Esophagus squamous epithelium (tissue), 5 donors: ENCODE data around the gene FUBP1. TPM values are rescaled to one million over a fixed set of nuclear protein-coding genes. Genes with fewer than 3 reads are reported as not detected.
"Not testable (repeated sequence)": the region's sequence is repeated elsewhere in the genome, so short reads cannot be mapped to it uniquely, and the experiment has no call there.

Experiments used
- DNase-seq: peaks from one replicate; lab custom pipeline; 2025; lab: John Stamatoyannopoulos, UW
- H3K27ac ChIP-seq, 4 donors: fragments of 200-600 bp; sonication (generic); one replicate each; pipeline ENCODE4 v1.5.1; 2016 to 2019; ENCODE audit warnings: mild to moderate bottlenecking in 1 of 4
- H3K27me3 ChIP-seq, 4 donors: fragments of 200-600 bp; sonication (generic); 1 replicate in 3 of 4; 2 replicates in 1 of 4; pipeline versions ENCODE4 v1.5.1 to v1.6.0; 2017 to 2021; ENCODE audit warnings: antibody characterized with exemption in 1 of 4
- H3K36me3 ChIP-seq, 3 donors: fragments of 200-600 bp; sonication (generic); one replicate each; pipeline ENCODE4 v1.5.1; 2016 to 2019
- H3K4me1 ChIP-seq, 3 donors: fragments of 200-600 bp; sonication (generic); one replicate each; pipeline ENCODE4 v1.5.1; 2017 to 2019
- H3K4me3 ChIP-seq, 4 donors: fragments of 200-600 bp; sonication (generic); 1 replicate in 3 of 4; 2 replicates in 1 of 4; pipeline ENCODE4 v1.5.1; 2016 to 2019; ENCODE audit warnings: mild to moderate bottlenecking in 2 of 4, moderate library complexity in 1 of 4
- H3K9me3 ChIP-seq, 3 donors: fragments of 200-600 bp; sonication (generic); one replicate each; pipeline ENCODE4 v1.5.1; 2016 to 2019
- CTCF ChIP-seq, 6 experiments: fragments of 450-650 bp in 4 of 6; fragments of 200-600 bp in 2 of 6; sonication (generic) in 2 of 6; IDR thresholded peaks; one replicate each; pipeline ENCODE4 v1.5.1; 2016 to 2019; ENCODE audit warnings: antibody characterized with exemption in 6 of 6, mild to moderate bottlenecking in 4 of 6, moderate library complexity in 4 of 6
- POLR2A ChIP-seq, 4 donors: fragments of 450-650 bp; IDR thresholded peaks; one replicate each; pipeline ENCODE4 v1.6.1; 2017; ENCODE audit warnings: antibody characterized with exemption in 4 of 4, mild to moderate bottlenecking in 4 of 4, moderate library complexity in 3 of 4
- WGBS, 2 donors: methylation state at CpG; one replicate each; pipeline ENCODE4 v1.1.5; 2018; 5-methylcytosine and 5-hydroxymethylcytosine counted together
- intact Hi-C: fragments of 100-400 bp; cut with DNase I; formaldehyde crosslinking; loops from one replicate; pipeline ENCODE4 v1.15.0; 2022
- total RNA-seq, 4 donors: library from RNA; depleted of rRNA; stranded (reverse); fragments of >200 nt; gene quantifications; one replicate each; pipeline ENCODE4 v1.1.0, GENCODE V29; 2016
- donor health status: DM: yes; HTN: yes; CAD: no.

Gene FUBP1
- total RNA-seq, 4 donors from 2014 or later, result 44.6 to 103 (median 77.8) TPM

- H3K4me3 ChIP-seq, result no peak overlapping the region
- H3K9me3 ChIP-seq, result no peaks in the 10 kb centered on the region
- intact Hi-C loops, result no loop called here
- H3K4me1 ChIP-seq, result no peaks in the 10 kb centered on the region
- DNase-seq, result no peak
- WGBS, 2 donors, result 51% methylated on average over 2 of the region's 2 CpGs
- peaks cover 0 to 14% (median 0%) of the 10 kb centered on the region in 3 donors for H3K36me3 ChIP-seq
- H3K27me3 ChIP-seq, result no peaks in the 10 kb centered on the region
- TF ChIP-seq POLR2A (IDR thresholded peaks at IDR 0.05), result no peak
- TF ChIP-seq CTCF (IDR thresholded peaks at IDR 0.05), result no peak
- no peak overlapping the region for H3K27ac ChIP-seq
Measured at GRCh38 chr1:77925956-77926355, 52.9 kb downstream of the FUBP1 start.

GRCh38 chr1:77925518-77925917 is 53.4 kb downstream of the FUBP1 start:
- TF ChIP-seq CTCF (IDR thresholded peaks at IDR 0.05), result no peak
- TF ChIP-seq POLR2A (IDR thresholded peaks at IDR 0.05), result no peak
- Histone ChIP-seq H3K27ac (no peak overlapping the region), H3K9me3 (no peaks in the 10 kb centered on the region), H3K36me3 (peaks cover 0 to 13% (median 0%) of the 10 kb centered on the region in 3 donors), H3K4me1 (no peaks in the 10 kb centered on the region), H3K27me3 (no peaks in the 10 kb centered on the region), H3K4me3 (no peak overlapping the region)
- no peak for DNase-seq
- intact Hi-C loops, result no loop called here
- 36 to 74% methylated on average over 1 of the region's 1 CpG for WGBS, 2 donors

- H3K9me3 ChIP-seq, intact Hi-C loops, DNase-seq, H3K4me1 ChIP-seq, H3K4me3 ChIP-seq, H3K27me3 ChIP-seq, H3K27ac ChIP-seq, H3K36me3 ChIP-seq: not testable (repeated sequence)
- WGBS, 2 donors, result 83 to 85% methylated on average over 5 of the region's 5 CpGs
Measured at GRCh38 chr1:77918918-77919317, 60.0 kb downstream of the FUBP1 start.

- Histone ChIP-seq H3K36me3 (no peaks in the 10 kb centered on the region), H3K4me3 (no peak overlapping the region), H3K4me1 (no peaks in the 10 kb centered on the region), H3K27ac (no peak overlapping the region), H3K27me3 (no peaks in the 10 kb centered on the region), H3K9me3 (no peaks in the 10 kb centered on the region)
- WGBS, 2 donors, result 86 to 87% methylated on average over 4 of the region's 4 CpGs
- intact Hi-C loops, result no loop called here
- TF ChIP-seq CTCF (IDR thresholded peaks at IDR 0.05), result no peak
- TF ChIP-seq POLR2A (IDR thresholded peaks at IDR 0.05), result no peak
- DNase-seq, result no peak
Measured at GRCh38 chr1:77910116-77910515, 68.8 kb downstream of the FUBP1 start.

- Histone ChIP-seq H3K9me3 (no peaks in the 10 kb centered on the region), H3K27me3 (no peaks in the 10 kb centered on the region), H3K4me1 (no peaks in the 10 kb centered on the region), H3K27ac (no peak overlapping the region), H3K4me3 (no peak overlapping the region), H3K36me3 (no peaks in the 10 kb centered on the region)
- no peak for TF ChIP-seq POLR2A (IDR thresholded peaks at IDR 0.05)
- TF ChIP-seq CTCF (IDR thresholded peaks at IDR 0.05), result no peak
- DNase-seq, result no peak
- 90 to 100% methylated on average over 1 of the region's 1 CpG for WGBS, 2 donors
- intact Hi-C loops, result no loop called here
Measured at GRCh38 chr1:77906624-77907023, 72.2 kb downstream of the FUBP1 start.

- H3K27ac ChIP-seq, result no peak overlapping the region
- H3K4me3 ChIP-seq, result no peak overlapping the region
- DNase-seq, result no peak
- WGBS, 2 donors, result 82 to 88% methylated on average over 2 of the region's 2 CpGs
- no peaks in the 10 kb centered on the region for H3K36me3 ChIP-seq
- intact Hi-C loops, result no loop called here
- TF ChIP-seq POLR2A (IDR thresholded peaks at IDR 0.05), result no peak
- H3K9me3 ChIP-seq, result no peaks in the 10 kb centered on the region
- H3K27me3 ChIP-seq, result no peaks in the 10 kb centered on the region
- H3K4me1 ChIP-seq, result no peaks in the 10 kb centered on the region
Measured at GRCh38 chr1:77906019-77906545, 72.8 kb downstream of the FUBP1 start.
